ENCODE measurements around the gene ITPR3.

GRCh38 chr6:33705268-33705885, 84.3 kb downstream of the ITPR3 start:
- no peak for TF ChIP-seq CTCF (IDR thresholded peaks at IDR 0.05)
- no peak for TF ChIP-seq POLR2A (IDR thresholded peaks at IDR 0.05)
